ENCODE measurements around the gene POU6F1. TPM values are rescaled to one million over a fixed set of nuclear protein-coding genes. Genes with fewer than 3 reads are reported as not detected.

The POU6F1 gene
- total RNA-seq, 4 donors from 2014 or later = 13.3 to 27.2 (median 16.9) TPM

DNA sequence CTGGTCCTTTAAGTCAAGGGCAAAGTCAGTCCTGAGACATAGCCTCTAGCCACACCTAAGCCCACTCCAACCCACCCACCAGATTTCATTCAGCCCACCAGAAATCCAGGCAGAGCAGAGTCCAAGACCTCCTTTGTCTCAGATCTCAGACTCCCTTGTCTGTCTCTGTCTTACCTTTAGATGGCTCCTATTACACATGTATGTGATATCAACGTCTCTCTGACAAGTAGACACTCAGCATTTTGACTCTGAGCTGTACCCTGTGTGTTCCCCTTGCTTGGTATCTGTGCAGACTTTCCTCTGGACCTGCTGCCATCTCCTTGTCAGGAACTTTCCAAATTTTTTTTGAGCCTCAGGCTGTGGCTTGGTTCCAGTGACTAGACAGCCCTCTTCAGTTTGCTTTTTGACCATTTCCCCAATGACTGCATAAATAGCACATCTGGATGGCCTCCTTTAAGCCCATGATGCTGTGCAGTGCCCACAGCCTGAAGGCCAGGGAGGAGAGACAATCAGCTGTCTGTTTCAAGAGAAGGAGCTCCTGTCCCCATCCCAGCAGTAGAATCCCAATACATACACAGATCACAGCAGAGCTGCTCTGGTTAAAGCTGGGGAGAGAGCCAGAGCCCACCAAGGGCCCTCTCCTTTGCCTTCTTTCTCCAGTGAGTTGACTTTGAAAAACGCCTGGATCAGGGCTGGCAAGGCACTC lies 7.0 kb downstream of the POU6F1 start:
- DNase-seq (ENCODE audit: extremely low spot score) = no peak
- WGBS = 89% methylated on average over 2 of the region's 2 CpGs
- H3K36me3 ChIP-seq = peaks cover 0 to 37% (median 17%) of the 10 kb centered on the region in 4 donors
- TF ChIP-seq EP300 (IDR thresholded peaks at IDR 0.05) (no peak), POLR2A (IDR thresholded peaks at IDR 0.05; ENCODE audit: low read depth) (no peak), POLR2AphosphoS5 (IDR thresholded peaks at IDR 0.05) (no peak), CTCF (IDR thresholded peaks at IDR 0.05) (no peak)
- H3K4me3 ChIP-seq = no peak overlapping the region
- H3K27me3 ChIP-seq = no peaks in the 10 kb centered on the region
- peaks cover 0 to 3% (median under 1%) of the 10 kb centered on the region in 4 donors for H3K4me1 ChIP-seq
- no peak overlapping the region for H3K27ac ChIP-seq (replicated peaks in 1 of 4)
- no peaks in the 10 kb centered on the region for H3K9me3 ChIP-seq
- intact Hi-C loops (cut with DNase I) = no loop called here

GRCh38 chr12:51209259-51209658 lies 8.6 kb downstream of the POU6F1 start:
- no peak for DNase-seq (ENCODE audit: extremely low spot score)
- Histone ChIP-seq H3K4me1 (no peaks in the 10 kb centered on the region), H3K36me3 (peaks cover 0 to 36% (median 17%) of the 10 kb centered on the region in 4 donors), H3K4me3 (no peak overlapping the region), H3K27me3 (no peaks in the 10 kb centered on the region), H3K27ac (replicated peaks in 1 of 4) (no peak overlapping the region), H3K9me3 (no peaks in the 10 kb centered on the region)
- intact Hi-C loops (cut with DNase I) = no loop called here
- TF ChIP-seq CTCF (IDR thresholded peaks at IDR 0.05) (no peak), POLR2A (IDR thresholded peaks at IDR 0.05; ENCODE audit: low read depth) (no peak), EP300 (IDR thresholded peaks at IDR 0.05) (no peak), POLR2AphosphoS5 (IDR thresholded peaks at IDR 0.05) (no peak)
- 95% methylated on average over 2 of the region's 2 CpGs for WGBS

GRCh38 chr12:51208016-51208660 lies 9.7 kb downstream of the POU6F1 start:
- Histone ChIP-seq H3K4me1 (no peaks in the 10 kb centered on the region), H3K4me3 (no peak overlapping the region), H3K9me3 (no peaks in the 10 kb centered on the region), H3K27ac (replicated peaks in 1 of 4) (no peak overlapping the region), H3K27me3 (no peaks in the 10 kb centered on the region), H3K36me3 (peaks cover 9 to 43% (median 21%) of the 10 kb centered on the region in 4 donors)
- TF ChIP-seq CTCF (IDR thresholded peaks at IDR 0.05) (no peak), POLR2A (IDR thresholded peaks at IDR 0.05; ENCODE audit: low read depth) (no peak), POLR2AphosphoS5 (IDR thresholded peaks at IDR 0.05) (no peak), EP300 (IDR thresholded peaks at IDR 0.05) (no peak)
- 84% methylated on average over 7 of the region's 7 CpGs for WGBS
- DNase-seq (ENCODE audit: extremely low spot score) = no peak
- intact Hi-C loops (cut with DNase I) = no loop called here

- H3K4me3 ChIP-seq = no peak overlapping the region
- no peaks in the 10 kb centered on the region for H3K27me3 ChIP-seq
- H3K27ac ChIP-seq (replicated peaks in 1 of 4) = no peak overlapping the region
- H3K9me3 ChIP-seq = no peaks in the 10 kb centered on the region
- DNase-seq (ENCODE audit: extremely low spot score) = no peak
- H3K4me1 ChIP-seq = no peaks in the 10 kb centered on the region
- peaks cover 13 to 50% (median 21%) of the 10 kb centered on the region in 4 donors for H3K36me3 ChIP-seq
- TF ChIP-seq EP300 (IDR thresholded peaks at IDR 0.05) = no peak
- TF ChIP-seq CTCF (IDR thresholded peaks at IDR 0.05) = no peak
- no peak for TF ChIP-seq POLR2A (IDR thresholded peaks at IDR 0.05; ENCODE audit: low read depth)
- no peak for TF ChIP-seq POLR2AphosphoS5 (IDR thresholded peaks at IDR 0.05)
- WGBS = 84% methylated on average over 5 of the region's 6 CpGs
- intact Hi-C loops (cut with DNase I) = no loop called here
These were observed 12.5 kb downstream of the POU6F1 start for GRCh38 chr12:51205350-51205749.

Data from esophagus muscularis mucosa (tissue), 4 donors.